GM12875 (cell line): Measurements from ENCODE around the gene CYP1A2.

Experiments used
- H3K4me3 ChIP-seq: one replicate; pipeline ENCODE4 v1.5.1; 2011; ENCODE audit warnings: low read depth, low read length, control low read depth
- TF ChIP-seq, protein P1 (sequence below): IDR thresholded peaks from 2 replicates; pipeline ENCODE4 v1.5.1; 2011; ENCODE audit warnings: low read depth, mild to moderate bottlenecking, control low read depth, inconsistent platforms, low read length, moderate library complexity, borderline replicate concordance; ENCODE audit not compliant: insufficient read depth

The CYP1A2 gene

DNA sequence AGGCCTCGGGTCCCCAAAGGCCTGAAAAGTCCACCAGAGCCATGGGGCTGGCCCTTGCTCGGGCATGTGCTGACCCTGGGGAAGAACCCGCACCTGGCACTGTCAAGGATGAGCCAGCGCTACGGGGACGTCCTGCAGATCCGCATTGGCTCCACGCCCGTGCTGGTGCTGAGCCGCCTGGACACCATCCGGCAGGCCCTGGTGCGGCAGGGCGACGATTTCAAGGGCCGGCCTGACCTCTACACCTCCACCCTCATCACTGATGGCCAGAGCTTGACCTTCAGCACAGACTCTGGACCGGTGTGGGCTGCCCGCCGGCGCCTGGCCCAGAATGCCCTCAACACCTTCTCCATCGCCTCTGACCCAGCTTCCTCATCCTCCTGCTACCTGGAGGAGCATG lies 1.2 kb downstream of the CYP1A2 start:
- TF ChIP-seq, protein P1, sequence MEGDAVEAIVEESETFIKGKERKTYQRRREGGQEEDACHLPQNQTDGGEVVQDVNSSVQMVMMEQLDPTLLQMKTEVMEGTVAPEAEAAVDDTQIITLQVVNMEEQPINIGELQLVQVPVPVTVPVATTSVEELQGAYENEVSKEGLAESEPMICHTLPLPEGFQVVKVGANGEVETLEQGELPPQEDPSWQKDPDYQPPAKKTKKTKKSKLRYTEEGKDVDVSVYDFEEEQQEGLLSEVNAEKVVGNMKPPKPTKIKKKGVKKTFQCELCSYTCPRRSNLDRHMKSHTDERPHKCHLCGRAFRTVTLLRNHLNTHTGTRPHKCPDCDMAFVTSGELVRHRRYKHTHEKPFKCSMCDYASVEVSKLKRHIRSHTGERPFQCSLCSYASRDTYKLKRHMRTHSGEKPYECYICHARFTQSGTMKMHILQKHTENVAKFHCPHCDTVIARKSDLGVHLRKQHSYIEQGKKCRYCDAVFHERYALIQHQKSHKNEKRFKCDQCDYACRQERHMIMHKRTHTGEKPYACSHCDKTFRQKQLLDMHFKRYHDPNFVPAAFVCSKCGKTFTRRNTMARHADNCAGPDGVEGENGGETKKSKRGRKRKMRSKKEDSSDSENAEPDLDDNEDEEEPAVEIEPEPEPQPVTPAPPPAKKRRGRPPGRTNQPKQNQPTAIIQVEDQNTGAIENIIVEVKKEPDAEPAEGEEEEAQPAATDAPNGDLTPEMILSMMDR, result no peak
- H3K4me3 ChIP-seq, result no peak overlapping the region

DNA sequence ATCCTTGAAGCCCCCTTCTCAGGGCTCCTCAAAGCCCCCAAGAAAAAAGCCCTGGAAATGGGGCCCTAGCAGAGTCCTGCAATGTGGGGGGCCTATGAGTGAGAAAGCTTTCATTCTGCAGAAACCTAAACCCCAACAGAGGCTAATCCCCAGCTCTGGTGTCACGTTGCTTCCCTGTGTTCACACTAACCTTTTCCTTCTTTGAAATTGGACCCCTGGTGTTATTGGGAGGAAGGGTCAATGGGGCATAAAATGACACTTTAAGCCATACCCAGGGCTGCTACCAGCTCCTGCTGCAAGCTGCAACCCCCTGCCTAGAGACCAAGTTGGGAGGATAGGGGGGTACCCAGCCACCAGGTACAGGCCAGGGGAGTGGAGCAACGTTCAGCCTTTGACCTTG lies 2.1 kb downstream of the CYP1A2 start:
- no peak overlapping the region for H3K4me3 ChIP-seq
- TF ChIP-seq, protein P1, result no peak

DNA sequence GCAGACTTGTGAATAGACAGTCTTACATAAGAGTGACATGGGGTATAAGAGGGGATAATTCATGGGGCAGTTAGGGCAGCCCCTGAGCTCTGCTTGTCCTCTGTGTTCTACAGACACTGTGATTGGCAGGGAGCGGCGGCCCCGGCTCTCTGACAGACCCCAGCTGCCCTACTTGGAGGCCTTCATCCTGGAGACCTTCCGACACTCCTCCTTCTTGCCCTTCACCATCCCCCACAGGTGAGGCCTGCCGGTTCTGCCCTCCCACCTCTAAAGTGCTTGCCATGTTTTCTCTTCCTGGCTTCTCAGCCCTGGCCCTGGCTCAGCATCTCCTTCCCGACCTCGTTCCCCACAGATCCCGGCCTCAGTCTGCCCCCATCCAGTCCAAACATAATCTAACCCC lies 3.4 kb downstream of the CYP1A2 start:
- TF ChIP-seq, protein P1, result no peak
- H3K4me3 ChIP-seq, result no peak overlapping the region

DNA sequence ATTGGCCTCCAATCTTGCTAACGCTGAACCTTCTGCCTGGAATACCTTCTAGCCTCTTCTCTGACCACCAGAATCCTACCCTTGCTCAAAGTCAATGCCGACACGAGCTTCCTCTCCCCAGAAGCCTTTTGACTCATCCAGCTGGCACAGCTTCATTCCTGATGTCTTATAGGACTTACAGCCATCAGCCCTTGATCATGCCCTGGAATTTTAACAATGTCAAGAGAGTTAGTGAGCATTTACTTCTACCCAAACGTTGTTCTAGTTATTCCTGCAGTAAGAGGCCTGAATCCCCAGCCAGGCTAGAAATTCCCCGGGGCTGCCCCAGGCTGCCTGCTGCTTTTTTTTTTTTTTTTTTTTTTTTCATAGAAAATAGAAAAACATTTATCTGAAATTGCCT lies 3.9 kb downstream of the CYP1A2 start:
- TF ChIP-seq, protein P1, result no peak

DNA sequence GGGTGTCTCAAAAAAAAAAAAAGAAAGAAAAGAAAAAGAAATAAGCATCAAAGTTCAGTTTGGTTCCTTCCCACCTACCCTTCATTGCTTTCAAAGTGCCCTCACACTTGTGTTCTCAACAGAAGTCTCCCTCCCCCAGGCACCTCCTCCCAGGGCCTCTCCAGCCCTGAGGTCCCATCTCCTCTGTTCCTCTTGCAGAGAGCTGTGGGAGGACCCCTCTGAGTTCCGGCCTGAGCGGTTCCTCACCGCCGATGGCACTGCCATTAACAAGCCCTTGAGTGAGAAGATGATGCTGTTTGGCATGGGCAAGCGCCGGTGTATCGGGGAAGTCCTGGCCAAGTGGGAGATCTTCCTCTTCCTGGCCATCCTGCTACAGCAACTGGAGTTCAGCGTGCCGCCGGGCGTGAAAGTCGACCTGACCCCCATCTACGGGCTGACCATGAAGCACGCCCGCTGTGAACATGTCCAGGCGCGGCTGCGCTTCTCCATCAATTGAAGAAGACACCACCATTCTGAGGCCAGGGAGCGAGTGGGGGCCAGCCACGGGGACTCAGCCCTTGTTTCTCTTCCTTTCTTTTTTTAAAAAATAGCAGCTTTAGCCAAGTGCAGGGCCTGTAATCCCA lies 6.1 kb downstream of the CYP1A2 start:
- TF ChIP-seq, protein P1, result no peak
- H3K4me3 ChIP-seq, result no peak overlapping the region

More for the DNA sequence above, 3.9 kb downstream of the CYP1A2 start:
- no peak overlapping the region for H3K4me3 ChIP-seq

DNA sequence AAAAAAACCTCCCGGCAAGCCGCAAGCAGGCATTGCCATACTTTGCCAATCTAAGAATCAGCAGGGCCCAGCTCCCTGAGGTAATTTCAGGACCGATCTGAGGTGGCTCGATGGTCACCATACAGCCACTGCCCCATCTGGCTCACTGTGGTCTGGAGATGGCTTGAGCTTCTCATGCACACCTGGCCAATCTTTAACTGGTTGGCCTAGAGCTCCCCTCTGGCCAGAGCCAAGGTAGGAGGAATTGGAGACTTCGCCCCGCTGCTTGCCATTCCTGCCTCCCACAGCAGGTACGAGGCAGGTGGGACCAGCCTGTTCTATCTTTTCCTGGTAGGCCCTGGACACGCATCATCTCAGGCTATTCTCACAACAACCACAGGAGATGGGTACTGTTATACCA lies 10.1 kb downstream of the CYP1A2 start:
- TF ChIP-seq, protein P1, result no peak
- H3K4me3 ChIP-seq, result no peak overlapping the region

DNA sequence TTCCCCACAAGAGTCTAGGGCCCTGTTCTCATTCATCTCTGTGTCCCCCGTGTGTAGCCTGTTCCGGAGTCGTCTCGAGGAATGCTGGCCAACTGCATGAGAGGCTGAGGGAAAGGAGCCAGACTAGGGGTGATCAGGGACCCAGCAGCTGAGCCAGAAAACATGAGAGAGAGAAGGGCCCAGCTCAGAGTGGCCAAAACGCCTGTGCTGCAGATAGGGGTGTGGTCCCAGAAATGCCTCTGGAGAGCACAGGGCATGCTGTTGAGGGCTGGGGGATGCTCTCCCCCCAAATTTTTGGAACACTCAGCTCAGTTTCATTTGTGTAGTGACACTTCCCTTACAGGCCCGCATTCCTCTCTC lies 14.1 kb downstream of the CYP1A2 start:
- TF ChIP-seq, protein P1, result no peak
- H3K4me3 ChIP-seq, result no peak overlapping the region
